ENCODE data around the gene SPG21.

Gene SPG21

DNA sequence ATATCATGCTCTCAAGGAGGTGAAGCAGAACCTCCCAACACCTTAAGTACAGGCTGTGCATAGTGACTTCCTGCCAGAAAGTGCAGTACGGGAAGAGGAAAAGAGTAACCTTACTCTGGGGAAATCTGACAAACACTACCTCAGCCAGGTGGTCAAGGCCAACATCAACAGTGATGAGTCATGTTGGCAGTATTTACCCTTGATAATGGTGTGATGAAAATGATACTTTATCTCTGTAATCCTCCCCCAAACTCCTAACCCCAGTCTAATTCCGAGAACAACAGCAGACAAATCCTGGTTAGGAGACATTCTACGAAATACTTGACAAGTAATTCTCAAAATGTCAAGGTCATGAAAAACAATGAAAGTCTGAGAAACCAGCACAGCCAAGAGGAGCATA is 51.5 kb downstream of the SPG21 start:
- DNase-seq (ENCODE audit: low read depth): no peak

DNA sequence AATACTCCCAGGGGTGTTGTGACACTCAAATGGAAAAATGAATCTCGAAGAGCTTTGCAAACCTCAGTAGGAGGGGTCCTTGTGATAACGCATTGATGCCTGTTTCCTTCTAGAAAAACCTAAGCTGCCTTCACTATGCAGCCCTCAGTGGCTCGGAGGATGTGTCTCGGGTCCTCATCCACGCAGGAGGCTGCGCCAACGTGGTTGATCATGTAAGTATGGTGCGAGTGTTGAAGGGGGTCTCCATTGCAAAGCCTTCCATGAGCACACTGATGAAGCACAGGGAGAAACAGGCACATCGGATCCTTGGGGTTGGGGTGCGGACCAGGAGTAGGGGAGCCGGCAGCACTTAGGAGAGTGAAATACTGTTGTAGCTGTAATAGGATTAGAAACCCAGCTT is 55.7 kb downstream of the SPG21 start:
- no peak for DNase-seq (ENCODE audit: low read depth)

DNA sequence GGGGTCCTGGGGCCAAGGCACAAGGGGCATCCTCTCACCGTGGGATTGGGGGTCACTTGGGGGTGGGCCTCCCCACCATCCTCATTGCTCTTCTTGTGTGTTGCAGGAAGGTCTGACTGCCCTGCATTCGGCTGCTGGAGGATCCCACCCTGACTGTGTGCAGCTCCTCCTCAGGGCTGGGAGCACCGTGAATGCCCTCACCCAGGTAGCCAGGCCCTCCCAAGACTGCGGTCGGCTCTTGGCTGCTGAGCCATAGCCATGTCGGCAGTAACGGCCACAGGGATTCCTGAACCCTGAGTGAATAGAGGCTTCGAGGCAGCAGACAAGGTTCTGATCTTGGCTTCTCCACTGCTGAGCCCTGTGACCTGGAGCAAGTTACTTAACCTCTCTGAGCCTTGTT is 58.3 kb downstream of the SPG21 start:
- no peak for DNase-seq (ENCODE audit: low read depth)

DNA sequence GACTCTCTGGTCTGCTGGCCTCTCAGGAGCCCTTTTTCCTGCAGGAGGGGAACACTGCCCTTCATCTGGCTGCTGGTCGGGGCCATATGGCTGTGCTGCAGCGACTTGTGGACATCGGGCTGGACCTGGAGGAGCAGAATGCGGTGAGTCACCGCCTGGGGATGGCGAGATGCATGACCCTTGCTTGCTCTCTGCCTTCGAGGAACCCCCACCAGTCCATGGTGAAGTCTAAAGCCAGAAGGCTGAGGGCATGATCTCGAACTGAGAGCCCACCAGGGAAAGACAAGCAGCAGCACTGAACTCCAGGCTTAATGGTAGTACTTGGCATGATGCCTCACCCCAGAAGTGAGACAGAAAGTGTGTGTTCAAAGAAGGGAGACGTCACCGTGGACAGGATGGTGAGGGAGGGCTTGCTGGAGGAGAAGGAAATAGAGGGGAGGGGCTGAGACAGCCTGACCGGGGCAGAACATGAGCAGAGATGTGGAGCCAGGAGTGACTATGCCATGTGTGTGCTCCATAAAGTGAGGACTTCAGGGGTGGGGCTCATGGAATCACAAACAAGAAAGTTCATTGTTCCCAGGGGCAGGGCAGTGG is 58.8 kb downstream of the SPG21 start:
- no peak for DNase-seq (ENCODE audit: low read depth)

DNA sequence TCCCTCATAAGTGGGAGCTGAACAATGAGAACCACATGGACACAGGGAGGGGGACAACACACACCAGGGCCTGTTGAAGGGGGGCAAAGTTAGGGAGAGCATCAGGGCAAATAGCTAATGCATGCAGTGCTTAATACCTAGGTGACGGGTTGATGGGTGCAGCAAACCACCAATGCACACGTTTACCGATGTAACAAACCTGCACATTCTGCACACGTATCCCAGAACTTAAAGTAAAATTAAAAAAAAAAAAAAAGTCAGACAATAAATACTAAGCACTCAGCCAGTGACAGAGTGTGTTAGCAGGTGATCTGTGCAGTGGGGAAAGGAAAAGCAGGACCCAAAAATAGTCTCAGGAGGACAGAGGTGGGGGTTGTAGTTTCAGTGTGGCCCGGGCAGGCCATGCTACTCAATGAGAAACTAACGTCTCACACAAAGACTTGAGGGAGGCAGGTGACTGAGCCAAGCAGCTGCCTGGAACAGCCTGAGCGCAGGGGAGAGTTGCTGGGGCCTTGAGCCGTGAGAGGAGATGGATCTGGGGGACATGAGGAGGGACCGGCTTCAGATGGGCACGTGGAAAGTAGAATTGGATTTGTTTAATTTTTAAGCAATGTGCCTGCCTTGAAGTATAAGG is 59.6 kb downstream of the SPG21 start:
- DNase-seq (ENCODE audit: low read depth): no peak

DNA sequence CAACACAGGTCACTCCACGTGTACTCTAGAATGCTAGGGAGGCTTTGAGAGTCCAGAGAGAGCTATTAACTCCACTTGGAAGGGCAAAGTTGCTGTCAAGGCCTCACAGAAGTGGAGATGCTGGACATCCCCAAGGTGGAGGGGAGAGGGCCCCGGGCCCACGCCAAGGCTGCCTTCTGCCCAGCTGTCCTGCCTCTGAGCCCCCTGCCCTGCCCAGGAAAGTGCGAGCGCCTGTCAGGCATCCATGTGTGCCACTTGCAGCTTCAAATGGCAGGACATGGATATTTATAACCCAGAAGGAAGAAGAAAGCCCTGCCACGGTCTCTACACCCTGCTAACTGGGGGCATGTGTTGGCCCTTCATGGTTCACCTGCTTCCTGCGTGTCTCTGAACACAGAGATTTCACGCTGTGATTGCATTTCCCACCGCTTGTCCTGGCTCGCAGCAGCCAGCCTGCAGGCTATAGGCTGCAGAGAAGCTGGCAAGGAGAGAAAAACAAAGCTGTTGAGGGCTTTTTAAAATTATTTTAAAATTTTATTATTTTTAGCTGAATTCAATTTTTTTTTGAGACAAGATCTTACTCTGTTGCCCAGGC is 61.0 kb downstream of the SPG21 start:
- DNase-seq (ENCODE audit: low read depth): no peak

DNA sequence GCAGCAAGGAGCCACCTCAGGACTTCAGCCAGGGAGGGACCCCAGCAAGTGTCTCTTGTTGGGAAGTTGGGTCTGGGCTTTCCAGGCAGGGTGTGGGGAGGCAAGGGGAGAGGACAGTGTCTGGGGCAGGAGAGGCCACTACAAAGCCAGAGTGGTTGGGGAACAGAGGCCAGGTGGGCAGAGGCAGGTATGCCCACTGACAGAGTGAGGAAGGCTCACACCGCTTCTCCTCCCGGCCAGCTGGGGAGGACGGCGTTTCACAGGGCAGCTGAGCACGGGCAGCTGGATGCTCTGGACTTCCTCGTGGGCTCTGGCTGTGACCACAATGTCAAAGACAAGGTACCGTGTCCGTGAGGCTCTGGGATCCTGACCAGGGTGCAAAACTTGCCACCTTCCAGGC is 63.1 kb downstream of the SPG21 start:
- DNase-seq (ENCODE audit: low read depth): no peak

DNA sequence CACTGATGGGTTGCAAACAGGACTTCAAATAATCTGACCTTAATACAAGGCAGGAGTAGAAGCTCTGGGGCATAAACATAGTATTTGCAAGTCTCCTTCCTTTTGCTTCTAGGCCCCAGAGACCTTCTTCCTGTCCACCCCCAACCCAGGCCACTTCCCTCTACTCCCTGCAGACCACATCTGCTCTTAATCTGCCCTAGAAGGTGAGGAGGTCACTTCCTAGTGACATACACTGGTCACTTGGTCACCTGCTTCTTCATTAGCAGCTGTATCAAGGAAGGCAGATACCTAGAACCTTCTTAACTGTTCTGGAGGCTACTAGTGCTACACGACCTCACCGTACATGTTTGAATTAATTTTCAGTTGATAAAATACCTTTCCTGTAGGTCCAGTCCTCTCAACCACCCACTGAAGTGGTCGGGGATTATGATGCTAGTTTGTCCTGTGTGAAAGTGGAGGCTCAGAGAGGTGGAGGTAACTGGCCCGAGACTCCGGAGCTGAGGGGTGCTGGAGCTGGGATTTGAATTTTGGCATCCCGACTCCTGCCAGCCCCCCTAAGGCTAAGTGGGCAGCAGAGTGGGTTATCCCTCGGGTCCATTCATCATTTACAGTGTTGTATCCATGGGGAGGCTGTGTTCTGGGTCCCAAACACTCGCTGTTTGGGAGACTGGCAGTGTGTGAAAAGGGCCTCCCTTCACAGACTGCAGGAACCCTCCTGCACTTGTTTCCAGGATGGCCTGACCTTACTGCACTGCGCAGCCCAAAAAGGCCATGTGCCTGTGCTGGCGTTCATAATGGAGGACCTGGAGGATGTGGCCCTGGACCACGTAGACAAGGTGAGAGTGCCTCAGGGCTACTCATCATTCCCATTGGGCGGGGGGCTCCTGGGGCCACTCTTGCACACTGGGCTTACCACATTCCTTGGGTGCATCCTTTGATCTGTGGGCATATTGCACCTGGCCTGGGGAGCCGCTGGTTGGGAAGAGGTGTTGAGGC is 64.1 kb downstream of the SPG21 start:
- no peak for DNase-seq (ENCODE audit: low read depth)

DNA sequence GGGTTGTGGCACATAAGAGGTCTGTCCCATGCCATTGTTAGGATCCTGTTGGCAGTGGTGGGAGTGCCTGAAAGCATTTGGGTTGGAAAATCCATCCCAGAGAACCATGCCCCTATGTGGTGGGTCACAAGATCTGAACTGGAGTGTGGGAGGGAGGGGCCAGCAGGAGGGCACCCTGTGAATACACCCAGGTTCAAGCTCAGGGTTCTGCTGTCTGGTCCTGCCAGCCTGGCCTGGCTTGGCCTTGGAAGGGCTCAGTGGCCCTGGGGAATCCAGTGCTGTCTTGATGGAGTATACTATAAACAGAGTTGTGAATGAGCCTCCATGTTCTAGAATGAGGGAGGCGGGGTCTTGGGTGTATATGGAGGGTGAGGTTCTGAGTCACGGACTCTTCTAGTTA is 66.2 kb downstream of the SPG21 start:
- no peak for DNase-seq (ENCODE audit: low read depth)

DNA sequence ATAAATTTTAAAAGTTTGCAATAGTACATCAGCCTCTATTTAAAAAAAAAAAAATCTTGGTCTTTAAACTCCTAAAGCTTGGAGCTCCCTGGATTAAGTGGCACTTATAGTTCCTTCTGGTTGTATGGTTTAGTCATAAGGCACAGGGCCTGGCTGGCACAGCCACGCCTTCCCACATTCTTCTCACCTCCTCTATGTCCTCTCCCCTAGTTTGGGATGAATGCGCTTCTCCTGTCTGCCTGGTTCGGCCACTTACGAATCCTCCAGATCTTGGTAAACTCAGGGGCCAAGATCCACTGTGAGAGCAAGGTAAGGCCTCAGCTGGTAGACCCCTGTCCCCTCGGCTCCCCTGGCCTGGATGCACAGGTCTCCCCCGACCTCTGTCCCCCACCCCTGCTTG is 68.0 kb downstream of the SPG21 start:
- DNase-seq (ENCODE audit: low read depth): no peak

DNA sequence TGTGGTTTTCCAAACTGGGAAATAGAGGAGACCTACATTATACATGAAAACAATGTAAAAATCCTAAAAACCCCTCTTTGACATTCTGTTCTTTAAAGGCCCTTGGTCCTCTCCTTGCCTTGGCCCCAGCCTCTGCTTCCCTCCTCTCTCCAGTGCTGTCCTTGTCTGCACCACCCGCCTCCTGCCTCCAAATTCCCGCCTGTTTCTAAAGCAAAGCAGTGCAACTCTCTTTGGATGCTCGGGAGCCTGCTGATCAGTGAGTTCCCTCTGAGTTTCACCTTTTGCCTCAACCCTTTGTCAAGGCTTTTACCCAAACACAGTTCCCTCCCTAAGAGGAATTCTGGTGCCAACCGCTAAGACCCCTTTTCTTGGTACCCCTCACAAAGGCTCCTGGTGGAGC is 70.0 kb downstream of the SPG21 start:
- no peak for DNase-seq (ENCODE audit: low read depth)

DNA sequence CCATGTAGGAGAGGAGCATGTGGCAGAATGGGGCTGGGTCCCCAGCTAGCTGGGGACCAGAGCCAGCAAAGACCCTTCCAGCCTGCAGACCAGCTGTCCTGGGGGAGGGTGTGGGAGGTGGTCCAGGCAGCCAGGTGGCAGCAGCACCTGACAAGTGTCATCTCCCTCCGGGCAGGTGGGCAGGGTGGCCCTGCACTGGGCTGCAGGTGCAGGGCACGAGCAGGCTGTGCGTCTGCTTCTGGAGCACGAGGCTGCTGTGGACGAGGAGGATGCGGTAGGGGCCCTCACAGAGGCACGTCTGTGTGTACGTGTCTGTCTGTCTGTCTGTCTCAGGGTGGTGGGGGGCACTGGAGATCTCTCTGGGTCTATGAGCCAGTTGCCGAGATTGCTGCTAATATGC is 72.5 kb downstream of the SPG21 start:
- no peak for DNase-seq (ENCODE audit: low read depth)

DNA sequence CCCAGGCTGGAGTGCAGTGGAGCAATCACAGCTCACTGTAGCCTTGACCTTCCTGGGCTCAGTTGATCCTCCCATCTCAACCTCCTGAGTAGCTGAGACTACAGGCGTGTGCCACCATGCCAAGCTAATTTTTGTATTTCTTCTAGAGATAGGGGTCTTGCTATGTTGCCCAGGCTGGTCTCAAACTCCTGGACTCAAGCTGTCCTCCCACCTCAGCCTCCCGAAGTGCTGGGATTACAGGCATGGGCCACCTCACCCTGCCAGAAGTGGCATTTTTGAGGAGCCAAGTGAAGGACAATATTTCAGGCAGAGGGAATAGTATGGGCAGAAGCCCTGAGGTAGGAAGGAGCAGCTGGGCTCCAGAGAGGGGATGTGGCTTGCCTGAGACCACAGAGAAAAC is 73.3 kb downstream of the SPG21 start:
- DNase-seq (ENCODE audit: low read depth): no peak

DNA sequence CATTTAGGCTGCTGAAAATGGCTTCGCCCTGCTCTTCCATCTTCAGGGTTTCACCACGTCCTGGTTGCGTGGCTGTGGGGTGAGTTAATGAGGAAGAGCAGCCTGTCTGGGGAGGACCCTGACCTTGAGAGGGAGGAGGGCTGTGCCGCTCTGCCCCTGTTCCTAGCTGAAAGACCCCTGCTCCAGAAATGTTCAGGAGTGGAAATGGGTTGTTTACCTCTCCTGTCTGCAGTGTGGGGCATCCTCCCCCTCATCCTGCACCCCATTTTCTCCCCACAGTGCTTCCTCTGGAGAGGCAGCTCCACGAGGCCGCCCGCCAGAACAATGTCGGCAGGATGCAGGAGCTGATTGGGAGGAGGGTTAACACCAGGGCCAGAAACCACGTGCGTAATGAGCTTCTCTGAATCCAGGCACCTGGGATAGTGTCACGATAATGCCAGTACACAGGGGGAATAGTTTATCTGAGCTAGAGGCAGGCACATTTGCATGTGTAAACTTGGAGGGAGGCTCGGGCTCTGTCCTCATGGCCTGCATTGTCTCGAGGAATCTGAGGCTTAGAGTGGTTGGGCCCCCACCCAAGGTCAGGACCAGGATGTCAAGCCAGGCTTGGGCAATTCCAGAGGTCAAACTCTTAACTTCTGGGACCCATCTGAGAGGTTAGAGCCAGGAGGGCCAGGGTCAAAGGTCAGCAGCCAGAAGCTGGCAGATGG is 74.0 kb downstream of the SPG21 start:
- no peak for DNase-seq (ENCODE audit: low read depth)

All from activated T-helper 1 cell treated with Interleukin-2 at 50 U/mL for 16 hours (primary cell).